DMS153 (cell line): ENCODE results near the gene CCDC150.
"Not testable (repeated sequence)": the region's sequence is repeated elsewhere in the genome, so short reads cannot be mapped to it uniquely, and the experiment has no call there.

Experiments used
- DNase-seq: peaks from one replicate; lab custom pipeline; 2025; lab: John Stamatoyannopoulos, UW

The CCDC150 gene

DNA sequence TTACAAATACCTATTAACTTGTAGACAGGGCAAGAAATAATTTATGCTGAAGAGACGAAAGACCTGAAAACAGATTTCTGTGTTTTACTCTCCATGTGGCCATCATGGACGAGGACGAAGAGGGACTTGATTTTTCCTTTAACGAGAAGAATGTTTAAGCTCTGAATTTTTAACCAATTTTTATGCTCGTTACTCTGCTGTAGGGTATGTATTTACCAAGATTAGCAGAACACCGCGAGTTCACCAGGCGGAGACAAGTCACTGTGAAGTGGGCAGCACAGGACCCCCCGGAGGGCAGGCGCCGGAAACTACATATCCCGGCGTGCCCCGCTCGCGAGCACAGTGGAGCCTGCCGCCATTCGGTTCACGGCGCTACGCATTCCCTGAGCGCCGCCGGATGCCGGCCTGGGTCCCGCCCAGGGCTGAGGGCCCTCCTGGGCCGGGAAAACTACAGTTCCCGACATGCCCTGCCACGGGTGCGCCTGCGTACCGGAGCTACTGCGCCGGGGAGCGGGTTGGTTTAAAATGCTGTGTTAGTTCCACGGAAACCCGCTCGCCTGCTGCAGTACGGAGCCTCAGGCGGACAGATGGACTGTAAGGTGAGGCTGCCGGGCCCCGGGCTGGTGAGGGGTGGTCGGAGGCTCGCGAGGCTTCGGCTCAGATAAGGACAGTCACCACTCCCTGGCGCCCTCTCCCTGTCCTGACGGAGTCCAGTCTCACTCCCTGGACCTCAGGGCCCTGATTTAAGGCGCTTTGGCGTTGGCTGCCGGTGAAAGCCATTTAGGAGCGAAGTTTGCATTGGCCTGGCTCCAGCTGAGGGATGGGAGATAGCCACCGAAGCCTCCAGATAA lies at the start of gene CCDC150:
Gene CCDC150, plus strand, starts transcription at position 536 of the 851 bp plus-strand sequence. Its CDS starts 52 bp downstream, at position 588.
- peak; percentile 93 for DNase-seq

- DNase-seq: no peak
Measured at GRCh38 chr2:196590286-196590685, 49.2 kb upstream of the CCDC150 start.

DNA sequence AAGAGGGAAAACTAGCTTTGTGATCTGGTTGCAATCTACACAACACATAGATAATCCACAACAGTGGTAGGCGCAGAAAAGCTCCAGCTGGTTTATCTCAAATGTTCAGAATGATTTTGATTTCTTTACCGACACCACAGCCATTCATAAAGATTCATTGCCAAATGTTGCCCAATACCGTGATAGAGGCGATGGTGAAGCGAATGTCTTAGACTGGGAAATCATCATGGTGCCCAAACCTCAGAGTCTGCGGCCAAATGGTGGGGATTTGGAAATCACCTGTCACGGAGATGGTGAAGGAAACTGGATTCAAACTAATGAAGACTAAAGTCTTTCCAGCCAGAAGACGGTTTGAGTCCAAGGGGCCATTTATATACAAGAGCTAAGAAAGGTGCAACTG lies 48.5 kb upstream of the CCDC150 start:
- no peak for DNase-seq

- no peak for DNase-seq
Measured at GRCh38 chr2:196591621-196592022, 47.9 kb upstream of the CCDC150 start.

GRCh38 chr2:196592331-196592910 lies 47.1 kb upstream of the CCDC150 start:
- no peak for DNase-seq

DNA sequence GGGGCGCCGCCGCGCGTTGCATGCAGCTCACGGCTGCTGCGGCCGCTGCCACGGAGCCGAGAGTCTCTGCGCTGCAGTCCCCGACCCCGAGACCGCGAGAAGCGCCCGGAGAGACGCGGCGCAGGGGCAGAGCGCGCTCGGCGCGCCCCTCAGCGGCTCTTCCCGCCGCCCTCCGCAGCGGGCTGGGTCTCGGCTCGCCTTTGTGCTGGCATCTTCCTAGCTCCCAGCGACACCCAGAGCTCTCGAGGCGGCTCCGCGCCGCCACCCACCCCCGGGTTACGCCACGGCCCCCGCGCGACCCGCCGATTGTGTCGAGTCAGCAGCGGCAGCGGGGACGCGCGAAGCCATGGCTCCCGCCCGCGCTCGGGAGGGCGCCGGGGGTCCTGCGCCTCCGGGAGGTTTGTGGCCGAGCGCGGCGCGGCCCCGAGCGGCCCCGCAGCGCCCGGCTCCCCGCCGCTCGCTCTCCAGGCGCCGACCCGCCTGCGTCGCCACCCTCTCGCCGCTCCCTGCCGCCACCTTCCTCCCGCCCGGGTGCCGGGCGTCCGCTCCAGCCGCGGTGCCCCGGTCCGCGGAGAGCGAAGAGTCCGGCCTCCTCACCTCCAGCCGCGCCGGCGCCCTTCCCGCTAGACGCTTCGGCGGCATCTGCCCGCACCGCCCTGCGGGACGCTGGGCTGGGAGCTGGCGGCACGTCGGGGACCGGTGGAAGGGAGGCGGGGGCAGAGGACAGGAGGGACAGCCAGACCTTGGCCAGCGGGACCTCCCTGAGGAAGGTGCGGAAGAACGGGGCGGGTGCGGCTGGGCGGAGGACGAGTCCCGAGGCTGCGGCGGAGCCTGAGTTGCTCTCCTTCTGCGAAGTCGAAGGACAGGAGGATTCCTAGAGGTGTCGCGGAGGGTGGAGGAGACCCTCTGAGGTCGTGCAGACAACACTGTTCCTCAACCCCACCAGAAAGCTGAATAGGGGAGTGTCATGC lies 46.3 kb upstream of the CCDC150 start, which contains the start of gene HECW2:
Gene HECW2, minus strand, starts transcription at position 644 of the 971 bp plus-strand sequence.
- DNase-seq: no peak

GRCh38 chr2:196594158-196594557 lies 45.4 kb upstream of the CCDC150 start:
- no peak for DNase-seq

DNA sequence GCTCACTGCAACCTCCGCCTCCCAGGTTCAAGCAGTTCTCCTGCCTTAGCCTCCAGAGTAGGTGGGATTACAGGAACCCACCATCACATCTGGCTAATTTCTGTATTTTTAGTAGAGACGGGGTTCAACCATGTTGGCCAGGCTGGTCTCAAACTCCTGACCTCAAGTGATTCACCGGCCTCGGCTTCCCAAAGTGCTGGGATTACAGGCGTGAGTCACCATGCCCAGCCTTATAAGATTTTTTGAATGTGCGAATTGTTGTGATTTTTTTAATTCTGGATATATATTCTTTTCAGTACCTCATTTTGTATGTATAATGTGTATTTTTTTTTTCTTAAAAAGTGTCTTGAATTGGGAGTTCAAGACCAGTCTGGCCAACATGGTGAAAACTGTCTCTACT lies 42.0 kb upstream of the CCDC150 start:
- no peak for DNase-seq

GRCh38 chr2:196598412-196598811 lies 41.1 kb upstream of the CCDC150 start:
- DNase-seq: no peak

GRCh38 chr2:196598846-196599245 lies 40.7 kb upstream of the CCDC150 start:
- DNase-seq: no peak

GRCh38 chr2:196601430-196602306 lies 37.8 kb upstream of the CCDC150 start:
- no peak for DNase-seq

DNA sequence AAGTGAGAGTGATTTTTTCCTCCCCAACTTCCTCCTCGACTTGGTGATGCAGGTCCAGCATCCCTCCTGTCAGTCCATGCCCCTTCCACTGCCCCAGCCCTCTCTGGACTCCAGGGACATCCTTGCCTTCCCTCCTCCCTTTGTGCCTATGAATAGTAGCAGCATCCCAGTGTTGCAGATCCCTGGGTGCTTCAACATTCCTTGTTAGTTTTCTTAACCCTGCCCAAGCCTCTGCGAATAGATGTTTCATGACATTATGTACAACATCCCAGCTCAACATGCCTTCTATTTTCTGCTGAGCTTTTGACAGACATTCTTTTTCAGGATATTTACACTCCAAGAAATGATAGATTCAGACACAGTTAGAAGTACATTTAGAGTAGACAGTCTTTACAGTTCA lies 35.3 kb upstream of the CCDC150 start:
- DNase-seq: no peak

DNA sequence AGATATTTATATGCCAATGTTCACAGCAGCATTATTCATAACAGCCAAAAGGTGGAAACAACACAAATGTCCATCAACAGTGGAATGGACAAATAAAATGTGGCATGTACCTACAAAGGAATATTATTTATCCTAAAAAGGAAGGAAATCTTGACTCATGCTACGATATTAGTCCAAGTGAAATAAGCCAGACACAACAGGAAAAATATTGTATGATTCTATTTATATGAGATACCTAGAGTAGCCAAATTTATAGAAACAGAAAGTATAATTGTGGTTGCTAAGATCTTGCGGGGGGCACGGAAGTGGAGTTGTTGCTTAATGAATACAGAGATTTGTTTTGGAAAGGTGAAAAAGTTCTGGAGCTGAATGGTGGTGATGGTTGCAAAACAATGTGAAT lies 33.0 kb upstream of the CCDC150 start:
- no peak for DNase-seq

GRCh38 chr2:196607073-196607472 lies 32.4 kb upstream of the CCDC150 start:
- peak; percentile 73 for DNase-seq

DNA sequence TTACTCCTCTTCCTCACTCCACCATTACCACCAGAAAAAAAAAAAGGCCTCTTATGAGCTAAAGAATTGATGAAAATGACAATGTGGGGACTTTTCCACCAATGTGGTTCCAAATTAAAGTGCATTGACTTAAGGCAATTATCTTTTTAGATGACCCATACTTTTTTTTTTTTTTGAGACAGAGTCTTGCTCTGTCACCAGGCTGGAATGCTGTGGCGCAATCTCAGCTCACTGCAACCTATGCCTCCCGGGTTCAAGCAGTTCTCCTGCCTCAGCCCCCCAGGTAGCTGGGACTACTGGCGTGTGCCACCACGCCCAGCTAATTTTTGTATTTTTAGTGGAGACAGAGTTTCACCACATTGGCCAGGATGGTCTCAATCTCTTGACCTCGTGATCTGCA lies 31.6 kb upstream of the CCDC150 start:
- not testable (repeated sequence) for DNase-seq

GRCh38 chr2:196609806-196610205 lies 29.7 kb upstream of the CCDC150 start:
- DNase-seq: no peak

DNA sequence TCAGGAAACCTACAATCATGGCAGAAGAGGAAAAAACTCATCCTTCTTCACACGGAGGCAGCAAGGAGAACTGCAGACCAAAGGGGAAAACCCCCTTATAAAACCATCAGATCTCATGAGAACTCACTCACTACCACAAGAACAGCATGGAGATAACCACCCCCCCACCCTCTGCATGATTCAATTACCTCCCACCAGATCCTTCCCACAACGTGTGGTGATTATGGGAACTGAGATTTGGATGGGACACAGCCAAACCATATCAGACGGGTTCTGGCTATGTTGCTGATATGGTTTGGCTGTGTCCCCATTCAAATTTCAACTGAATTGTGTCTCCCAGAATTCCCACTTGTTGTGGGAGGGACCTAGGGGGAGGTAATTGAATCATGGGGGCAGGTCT lies 28.7 kb upstream of the CCDC150 start:
- no peak for DNase-seq

DNA sequence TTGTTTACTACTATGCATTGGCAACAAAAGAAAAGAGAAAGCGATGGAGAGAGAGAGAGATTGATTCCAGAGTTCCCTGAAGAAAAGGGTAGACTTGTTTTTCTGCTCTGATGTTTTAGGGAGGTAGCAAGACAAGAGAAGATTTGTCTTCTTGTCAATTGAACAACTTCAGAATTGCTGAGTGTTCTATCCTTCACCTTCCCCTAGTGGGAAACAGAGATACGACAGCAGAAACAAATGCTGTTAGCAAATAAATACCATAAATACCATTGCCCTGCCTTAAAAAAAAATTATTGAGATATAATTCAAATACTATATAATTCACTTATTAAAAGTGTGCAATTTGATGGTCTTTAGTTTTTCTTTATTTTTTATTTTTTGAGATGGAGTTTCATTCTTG lies 26.2 kb upstream of the CCDC150 start:
- DNase-seq: no peak

GRCh38 chr2:196617430-196617829 lies 22.1 kb upstream of the CCDC150 start:
- DNase-seq: no peak

DNA sequence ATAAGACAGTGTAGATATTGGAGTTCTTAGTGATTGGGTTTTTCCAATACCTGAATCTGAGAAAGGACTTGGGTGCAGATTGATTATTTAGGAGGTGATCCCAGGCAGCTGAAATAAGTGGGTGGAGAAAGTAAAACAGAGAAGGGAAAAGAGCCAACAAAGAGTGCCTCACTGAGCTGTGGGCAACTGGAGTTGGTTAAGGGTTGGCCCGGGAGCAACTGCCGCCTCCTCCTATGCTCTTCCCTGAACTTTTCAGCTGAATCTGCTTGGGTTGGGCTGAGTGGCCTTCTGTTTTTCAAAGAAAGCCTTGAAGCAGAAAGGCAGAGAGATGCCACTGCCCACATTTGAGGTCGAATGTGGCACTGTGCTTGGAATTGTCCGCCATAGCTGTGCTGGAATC lies 20.9 kb upstream of the CCDC150 start:
- DNase-seq: no peak

GRCh38 chr2:196630531-196630930 lies 9.0 kb upstream of the CCDC150 start:
- DNase-seq: no peak
